NCI-H1105 treated with DMSO at 0.1 percent for 48 hours (cell line): ENCODE data around the gene OR8H3.
"Not testable (repeated sequence)": the region's sequence is repeated elsewhere in the genome, so short reads cannot be mapped to it uniquely, and the experiment has no call there.

Experiments
- DNase-seq: peaks from one replicate; lab custom pipeline; 2025; lab: John Stamatoyannopoulos, UW

Gene OR8H3

DNA sequence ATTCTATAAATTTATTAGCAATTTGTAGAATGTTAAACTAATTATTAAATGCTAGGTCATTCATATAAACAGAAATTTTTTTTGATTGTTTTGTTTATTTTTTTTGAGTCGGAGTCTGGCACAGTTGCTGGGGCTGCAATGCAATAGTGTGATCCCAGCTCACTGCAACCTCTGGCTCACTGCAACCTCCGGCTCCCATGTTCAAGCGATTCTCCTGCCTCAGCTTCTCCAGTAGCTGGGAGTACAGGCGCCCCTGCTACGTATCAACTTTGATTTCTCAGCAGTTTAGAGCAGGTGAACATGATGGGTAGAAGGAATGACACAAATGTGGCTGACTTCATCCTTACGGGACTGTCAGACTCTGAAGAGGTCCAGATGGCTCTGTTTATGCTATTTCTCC is at the start of gene OR8H3:
Gene OR8H3, plus strand, starts transcription at position 301 of the 400 bp plus-strand sequence. Its CDS starts 0 bp downstream, at position 301.
- DNase-seq: no peak

DNA sequence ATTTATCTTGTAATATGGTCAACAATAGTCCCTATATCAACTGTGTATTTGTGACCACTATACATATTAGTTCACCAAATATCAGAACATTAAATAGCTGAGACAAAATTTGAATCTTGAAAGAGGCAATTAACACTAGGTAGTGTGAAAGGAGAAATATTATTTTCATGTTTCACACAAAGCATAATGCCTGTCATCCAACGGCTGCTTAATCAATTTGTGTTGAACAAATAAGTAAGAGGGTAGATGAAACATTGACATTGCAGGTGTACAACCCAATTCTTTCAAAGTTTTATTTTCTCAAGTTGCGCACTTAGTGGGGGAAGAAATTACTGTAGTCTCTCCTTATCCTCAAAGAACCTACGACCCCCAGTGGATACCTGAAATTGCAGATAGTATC is 32.5 kb upstream of the OR8H3 start:
- peak; percentile 8 for DNase-seq

DNA sequence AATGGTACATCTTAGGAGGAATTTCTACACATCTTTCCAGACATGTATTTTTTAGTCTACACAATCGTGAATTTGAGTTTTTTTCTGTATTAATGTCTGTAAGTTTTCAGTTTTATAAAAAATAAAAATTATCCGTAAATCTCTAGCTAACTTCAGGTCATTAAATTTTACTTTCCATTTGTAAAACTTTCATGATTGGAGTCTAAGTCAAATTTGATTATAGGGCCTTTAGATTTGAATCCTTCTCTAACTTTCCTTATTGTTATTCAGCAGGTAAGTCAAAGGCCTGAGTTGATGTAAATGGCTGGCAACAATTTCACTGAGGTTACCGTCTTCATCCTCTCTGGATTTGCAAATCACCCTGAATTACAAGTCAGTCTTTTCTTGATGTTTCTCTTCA is 29.2 kb upstream of the OR8H3 start, which contains the start of gene OR8I2:
Gene OR8I2, plus strand, starts transcription at position 301 of the 400 bp plus-strand sequence. Its CDS starts 0 bp downstream, at position 301.
- DNase-seq: no peak

GRCh38 chr11:56103210-56103737 is 18.9 kb upstream of the OR8H3 start, which contains the start of gene OR8H2:
Gene OR8H2, plus strand, starts transcription at chr11:56103687. Its CDS starts 1,356 bp downstream, at chr11:56105043.
- no peak for DNase-seq

DNA sequence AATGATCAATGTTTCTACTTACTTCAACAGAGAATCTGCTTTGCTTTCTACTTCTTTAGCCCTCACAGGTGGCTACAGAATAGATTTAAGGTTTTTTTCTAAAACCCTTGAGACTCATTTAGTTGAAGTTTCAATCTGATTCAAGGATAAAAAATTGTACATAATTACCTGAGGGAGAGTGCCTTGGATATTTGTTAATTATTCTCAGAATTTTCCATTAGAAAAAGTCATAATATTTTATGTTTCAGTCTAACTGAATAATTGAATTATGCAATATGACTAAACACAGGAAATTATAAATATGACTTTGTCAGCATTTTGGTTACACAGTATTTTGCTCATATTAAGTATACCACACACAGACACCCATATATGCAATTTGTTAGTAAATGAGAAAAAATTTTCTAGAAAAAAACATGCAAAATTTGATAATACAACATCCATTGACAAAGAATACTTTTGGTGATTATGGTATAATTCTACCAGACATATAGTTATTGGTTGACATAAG is 18.0 kb downstream of the OR8H3 start, which contains the start of gene OR8J3:
Gene OR8J3, minus strand, starts transcription at position 51 of the 511 bp plus-strand sequence. CDS start 2,483 bp downstream, outside the sequence.
- DNase-seq: no peak

DNA sequence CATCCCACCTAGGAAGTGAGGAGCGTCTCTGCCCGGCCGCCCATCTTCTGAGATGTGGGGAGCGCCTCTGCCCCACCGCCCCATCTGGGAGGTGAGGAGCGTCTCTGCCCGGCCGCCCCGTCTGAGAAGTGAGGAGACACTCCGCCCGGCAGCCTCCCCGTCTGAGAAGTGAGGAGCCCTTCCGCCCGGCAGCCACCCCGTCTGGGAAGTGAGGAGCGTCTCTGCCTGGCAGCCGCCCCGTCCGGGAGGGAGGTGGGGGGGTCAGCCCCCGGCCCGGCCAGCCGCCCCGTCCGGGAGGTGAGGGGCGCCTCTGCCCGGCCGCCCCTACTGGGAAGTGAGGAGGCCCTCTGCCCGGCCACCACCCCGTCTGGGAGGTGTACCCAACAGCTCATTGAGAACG is 21.5 kb downstream of the OR8H3 start:
- not testable (repeated sequence) for DNase-seq

DNA sequence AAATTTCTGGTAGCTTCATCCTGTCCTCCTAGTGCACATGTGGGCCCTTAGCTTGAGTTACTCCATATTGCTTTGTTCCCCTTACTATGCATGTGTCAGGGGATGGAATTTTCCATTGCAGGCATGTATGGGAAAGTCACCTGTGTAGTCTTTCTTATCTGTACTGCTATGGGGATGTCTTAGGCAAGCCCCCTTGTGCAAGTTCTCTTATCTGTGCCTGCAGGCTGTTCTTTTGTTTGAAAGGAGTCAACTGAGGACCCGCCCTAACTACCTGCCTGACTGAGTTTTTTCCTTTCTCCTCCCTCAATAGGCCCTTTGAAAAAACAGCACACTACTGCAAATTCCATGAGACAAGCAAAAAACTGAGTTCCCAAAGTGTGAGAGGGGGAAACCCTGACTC is 29.2 kb downstream of the OR8H3 start:
- DNase-seq: no peak

DNA sequence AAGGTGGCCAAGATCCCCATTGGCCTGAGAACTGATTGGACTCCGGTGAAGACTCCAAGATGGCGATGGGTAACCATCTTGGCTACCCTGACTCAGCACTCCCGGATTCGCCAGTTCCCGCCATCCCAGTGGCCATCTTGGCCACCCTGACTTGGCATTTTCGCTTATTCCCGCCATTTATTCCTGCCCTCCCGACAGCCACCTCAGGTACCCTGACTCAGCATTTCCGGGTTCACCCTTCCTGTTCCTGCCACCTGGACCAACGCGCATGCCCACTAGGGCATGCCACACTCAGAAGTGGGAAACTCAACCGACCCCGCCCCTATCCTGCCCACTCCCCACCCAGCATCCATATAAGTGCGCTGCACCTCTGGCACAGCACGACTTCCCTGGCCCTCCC is 30.2 kb downstream of the OR8H3 start:
- no peak for DNase-seq

DNA sequence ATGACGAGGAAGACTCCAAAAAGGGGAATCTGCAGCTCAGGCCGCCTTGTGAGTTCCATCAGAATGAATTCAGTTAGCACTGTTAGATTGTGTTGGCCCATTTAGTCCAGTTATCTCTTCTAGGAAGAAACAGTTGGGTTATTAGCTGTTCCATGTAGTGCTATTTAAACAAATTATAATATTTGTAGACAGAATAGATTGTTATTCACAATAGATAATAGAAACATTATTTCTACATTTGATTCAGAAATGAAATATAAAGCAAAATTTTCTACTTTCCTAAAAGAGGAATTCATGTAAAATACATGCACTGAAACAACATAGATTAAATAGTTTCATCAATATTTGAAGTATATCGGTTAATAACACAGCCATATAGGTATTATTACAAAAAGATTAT is 38.0 kb downstream of the OR8H3 start, which contains the start of gene OR8K5:
Gene OR8K5, minus strand, starts transcription at position 101 of the 400 bp plus-strand sequence. Its CDS starts 0 bp downstream, at position 101.
- no peak for DNase-seq

- no peak for DNase-seq
Measured at GRCh38 chr11:56163804-56164203, 41.6 kb downstream of the OR8H3 start.

- no peak for DNase-seq
Measured at GRCh38 chr11:56172256-56172830, 50.2 kb downstream of the OR8H3 start.
